ENCODE measurements around the gene LAMB4. TPM values are rescaled to one million over a fixed set of nuclear protein-coding genes. Genes with fewer than 3 reads are reported as not detected.

The LAMB4 gene
- total RNA-seq, 4 donors from 2014 or later: 0.75 to 2.6 (median 1.7) TPM; not detected in 1

- H3K27me3 ChIP-seq: no peaks in the 10 kb centered on the region
- peaks cover 6 to 43% (median 38%) of the 10 kb centered on the region in 4 donors for H3K4me1 ChIP-seq
- H3K9me3 ChIP-seq: no peaks in the 10 kb centered on the region
- intact Hi-C loops (cut with DNase I): loop anchor here (5.0 to 10.0 kb wide), 2 partner anchors 141 to 263 kb away; partner anchors contain the start of gene LAMB1
- DNase-seq (ENCODE audit: extremely low spot score): no peak
- TF ChIP-seq CTCF (IDR thresholded peaks at IDR 0.05) (no peak), POLR2A (IDR thresholded peaks at IDR 0.05; ENCODE audit: low read depth) (no peak), EP300 (IDR thresholded peaks at IDR 0.05) (no peak), POLR2AphosphoS5 (IDR thresholded peaks at IDR 0.05) (no peak)
- no peak overlapping the region for H3K4me3 ChIP-seq
- no peaks in the 10 kb centered on the region for H3K36me3 ChIP-seq
- H3K27ac ChIP-seq (replicated peaks in 1 of 4): peak overlapping the region in 3 of 4 donors; percentile 0 to 65 (median 63)
- 57% methylated on average over 8 of the region's 8 CpGs for WGBS
Measured at GRCh38 chr7:108145401-108145800, 15.2 kb upstream of the LAMB4 start.

GRCh38 chr7:108144931-108145330, 14.8 kb upstream of the LAMB4 start:
- no peak for TF ChIP-seq EP300 (IDR thresholded peaks at IDR 0.05)
- no peak for TF ChIP-seq POLR2A (IDR thresholded peaks at IDR 0.05; ENCODE audit: low read depth)
- no peak for TF ChIP-seq CTCF (IDR thresholded peaks at IDR 0.05)
- no peak for TF ChIP-seq POLR2AphosphoS5 (IDR thresholded peaks at IDR 0.05)
- Histone ChIP-seq H3K27ac (replicated peaks in 1 of 4) (peak overlapping the region; percentile 0 to 65 (median 46)), H3K36me3 (no peaks in the 10 kb centered on the region), H3K27me3 (no peaks in the 10 kb centered on the region), H3K9me3 (no peaks in the 10 kb centered on the region), H3K4me1 (peaks cover 6 to 40% (median 34%) of the 10 kb centered on the region in 4 donors), H3K4me3 (no peak overlapping the region)
- whole genome bisulfite sequencing: 40% methylated on average over 3 of the region's 3 CpGs
- intact Hi-C loops (cut with DNase I): loop anchor here (5.0 to 10.0 kb wide), 2 partner anchors 140 to 263 kb away; partner anchors contain the start of gene LAMB1
- no peak for DNase-seq (ENCODE audit: extremely low spot score)

GRCh38 chr7:108143658-108144420, 13.7 kb upstream of the LAMB4 start:
- WGBS: 90% methylated on average over 6 of the region's 6 CpGs
- TF ChIP-seq POLR2AphosphoS5 (IDR thresholded peaks at IDR 0.05) (no peak), CTCF (IDR thresholded peaks at IDR 0.05) (no peak), POLR2A (IDR thresholded peaks at IDR 0.05; ENCODE audit: low read depth) (no peak), EP300 (IDR thresholded peaks at IDR 0.05) (no peak)
- H3K27ac ChIP-seq (replicated peaks in 1 of 4): peak overlapping the region in 2 of 4 donors; percentile 63 to 65
- intact Hi-C loops (cut with DNase I): loop anchor here (10.0 kb wide), 1 partner anchor 139 kb away; the partner anchor contains the start of gene LAMB1
- peak; percentile 90 for DNase-seq (ENCODE audit: extremely low spot score)
- H3K4me1 ChIP-seq: peaks cover 6 to 39% (median 28%) of the 10 kb centered on the region in 4 donors
- H3K36me3 ChIP-seq: no peaks in the 10 kb centered on the region
- no peak overlapping the region for H3K4me3 ChIP-seq
- H3K9me3 ChIP-seq: no peaks in the 10 kb centered on the region
- H3K27me3 ChIP-seq: no peaks in the 10 kb centered on the region

- Histone ChIP-seq H3K27me3 (no peaks in the 10 kb centered on the region), H3K4me1 (peaks cover 6 to 41% (median 28%) of the 10 kb centered on the region in 4 donors), H3K9me3 (no peaks in the 10 kb centered on the region), H3K4me3 (no peak overlapping the region), H3K27ac (replicated peaks in 1 of 4) (no peak overlapping the region), H3K36me3 (no peaks in the 10 kb centered on the region)
- peak; percentile 55 for DNase-seq (ENCODE audit: extremely low spot score)
- WGBS: 80% methylated on average over 6 of the region's 6 CpGs
- TF ChIP-seq CTCF (IDR thresholded peaks at IDR 0.05) (no peak), EP300 (IDR thresholded peaks at IDR 0.05) (no peak), POLR2A (IDR thresholded peaks at IDR 0.05; ENCODE audit: low read depth) (no peak), POLR2AphosphoS5 (IDR thresholded peaks at IDR 0.05) (no peak)
- intact Hi-C loops (cut with DNase I): loop anchor here (10.0 kb wide), 1 partner anchor 138 kb away; the partner anchor contains the start of gene LAMB1
Measured at GRCh38 chr7:108142675-108143259, 12.6 kb upstream of the LAMB4 start.

Measured in esophagus muscularis mucosa (tissue), 4 donors.